ENCODE measurements around the gene FEZ2.

The FEZ2 gene

GRCh38 chr2:36536776-36537175 is 61.2 kb downstream of the FEZ2 start:
- no peak overlapping the region for H3K4me3 ChIP-seq (ENCODE audit: low read depth, low read length)
- TF ChIP-seq CTCF (IDR thresholded peaks at IDR 0.05; ENCODE audit: borderline replicate concordance, insufficient read depth, low read depth, low read length): no peak

GRCh38 chr2:36535099-36535498 is 62.9 kb downstream of the FEZ2 start:
- H3K4me3 ChIP-seq (ENCODE audit: low read depth, low read length): no peak overlapping the region

GRCh38 chr2:36534275-36534799 is 63.6 kb downstream of the FEZ2 start:
- TF ChIP-seq CTCF (IDR thresholded peaks at IDR 0.05; ENCODE audit: borderline replicate concordance, insufficient read depth, low read depth, low read length): no peak
- H3K4me3 ChIP-seq (ENCODE audit: low read depth, low read length): no peak overlapping the region

More at GRCh38 chr2:36535099-36535498, 62.9 kb downstream of the FEZ2 start:
- TF ChIP-seq CTCF (IDR thresholded peaks at IDR 0.05; ENCODE audit: borderline replicate concordance, insufficient read depth, low read depth, low read length): no peak

GRCh38 chr2:36530983-36531354 is 67.0 kb downstream of the FEZ2 start:
- H3K4me3 ChIP-seq (ENCODE audit: low read depth, low read length): no peak overlapping the region
- TF ChIP-seq CTCF (IDR thresholded peaks at IDR 0.05; ENCODE audit: borderline replicate concordance, insufficient read depth, low read depth, low read length): no peak

GRCh38 chr2:36530178-36530982 is 67.6 kb downstream of the FEZ2 start:
- H3K4me3 ChIP-seq (ENCODE audit: low read depth, low read length): no peak overlapping the region
- no peak for TF ChIP-seq CTCF (IDR thresholded peaks at IDR 0.05; ENCODE audit: borderline replicate concordance, insufficient read depth, low read depth, low read length)

GRCh38 chr2:36528766-36529392 is 69.1 kb downstream of the FEZ2 start:
- no peak overlapping the region for H3K4me3 ChIP-seq (ENCODE audit: low read depth, low read length)
- TF ChIP-seq CTCF (IDR thresholded peaks at IDR 0.05; ENCODE audit: borderline replicate concordance, insufficient read depth, low read depth, low read length): no peak
